ENCODE measurements around the gene BUB1B. TPM values are rescaled to one million over a fixed set of nuclear protein-coding genes. Genes with fewer than 3 reads are reported as not detected.
"Not testable (repeated sequence)": the region's sequence is repeated elsewhere in the genome, so short reads cannot be mapped to it uniquely, and the experiment has no call there.

BUB1B gene
- total RNA-seq, 1 experiment from 2014 or later, result 67.8 TPM

DNA sequence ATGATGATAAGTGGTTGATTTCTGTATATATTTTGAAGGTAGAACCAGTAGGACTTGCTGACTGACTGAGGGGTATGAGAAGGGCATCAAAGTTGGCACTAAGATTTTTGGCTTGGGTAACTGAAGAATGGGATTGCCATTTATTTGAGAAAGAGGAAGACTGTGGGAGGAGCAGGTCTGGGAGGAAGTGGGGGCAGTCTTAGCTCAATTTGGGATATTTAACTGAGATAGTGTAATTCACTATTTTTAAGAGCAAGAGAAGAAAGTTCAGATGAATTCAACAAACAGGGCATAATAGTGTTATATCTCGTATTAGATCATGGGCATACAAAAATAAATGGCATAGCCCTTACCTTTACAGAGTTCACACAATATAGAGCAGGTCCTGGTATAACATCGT lies 1.7 kb downstream of the BUB1B start:
- Histone ChIP-seq H3K27ac (ENCODE audit: low read length) (peak overlapping the region; percentile 88), H3K4me3 (ENCODE audit: low read depth in 2 of 2, low read length in 2 of 2) (peak overlapping the region; percentile 90 to 96), H3K9me3 (ENCODE audit: control insufficient read depth, insufficient read depth, low read depth, low read length) (no peaks in the 10 kb centered on the region), H3K27me3 (ENCODE audit: control insufficient read depth, insufficient read depth, low read length) (no peaks in the 10 kb centered on the region), H3K4me1 (ENCODE audit: control insufficient read depth, insufficient read depth, low read length) (peaks cover 25% of the 10 kb centered on the region), H3K36me3 (ENCODE audit: control insufficient read depth, insufficient read depth, low read length) (peaks cover 9% of the 10 kb centered on the region)
- in situ Hi-C loops (cut with HindIII; ENCODE audit: low pct_unique_long_range_greater_than_20kb, low sequenced_read_pairs), result no loop called here
- intact Hi-C loops (cut with micrococcal nuclease; ENCODE audit: unreplicated experiment), result loop anchor here (5.0 kb wide), 2 partner anchors 55 to 115 kb away; partner anchors contain the start of gene BMF
- ChIA-PET POLR2A (no interaction called here), CTCF (interaction anchor here (2.1 kb wide), 1 partner anchor 58 kb away, joined by 7 read pairs; no protein-coding TSS in a partner anchor)
- DNase-seq (ENCODE audit: low read depth, low spot score) (no peak), ATAC-seq (no peak)
- BruUV-seq (replicated peaks), result no TSS peak
- TF ChIP-seq, protein P1, sequence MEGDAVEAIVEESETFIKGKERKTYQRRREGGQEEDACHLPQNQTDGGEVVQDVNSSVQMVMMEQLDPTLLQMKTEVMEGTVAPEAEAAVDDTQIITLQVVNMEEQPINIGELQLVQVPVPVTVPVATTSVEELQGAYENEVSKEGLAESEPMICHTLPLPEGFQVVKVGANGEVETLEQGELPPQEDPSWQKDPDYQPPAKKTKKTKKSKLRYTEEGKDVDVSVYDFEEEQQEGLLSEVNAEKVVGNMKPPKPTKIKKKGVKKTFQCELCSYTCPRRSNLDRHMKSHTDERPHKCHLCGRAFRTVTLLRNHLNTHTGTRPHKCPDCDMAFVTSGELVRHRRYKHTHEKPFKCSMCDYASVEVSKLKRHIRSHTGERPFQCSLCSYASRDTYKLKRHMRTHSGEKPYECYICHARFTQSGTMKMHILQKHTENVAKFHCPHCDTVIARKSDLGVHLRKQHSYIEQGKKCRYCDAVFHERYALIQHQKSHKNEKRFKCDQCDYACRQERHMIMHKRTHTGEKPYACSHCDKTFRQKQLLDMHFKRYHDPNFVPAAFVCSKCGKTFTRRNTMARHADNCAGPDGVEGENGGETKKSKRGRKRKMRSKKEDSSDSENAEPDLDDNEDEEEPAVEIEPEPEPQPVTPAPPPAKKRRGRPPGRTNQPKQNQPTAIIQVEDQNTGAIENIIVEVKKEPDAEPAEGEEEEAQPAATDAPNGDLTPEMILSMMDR (IDR thresholded peaks at IDR 0.05), result no peak
- TF ChIP-seq TCF7L2 (IDR thresholded peaks at IDR 0.05; ENCODE audit: low read depth, low read length) (no peak), SIN3A (IDR thresholded peaks at IDR 0.05; ENCODE audit: borderline replicate concordance, insufficient read depth, low read depth, low read length) (no peak), POLR2AphosphoS5 (IDR thresholded peaks at IDR 0.05; ENCODE audit: low read depth, low read length) (no peak)
- TF ChIP-seq, protein P2, sequence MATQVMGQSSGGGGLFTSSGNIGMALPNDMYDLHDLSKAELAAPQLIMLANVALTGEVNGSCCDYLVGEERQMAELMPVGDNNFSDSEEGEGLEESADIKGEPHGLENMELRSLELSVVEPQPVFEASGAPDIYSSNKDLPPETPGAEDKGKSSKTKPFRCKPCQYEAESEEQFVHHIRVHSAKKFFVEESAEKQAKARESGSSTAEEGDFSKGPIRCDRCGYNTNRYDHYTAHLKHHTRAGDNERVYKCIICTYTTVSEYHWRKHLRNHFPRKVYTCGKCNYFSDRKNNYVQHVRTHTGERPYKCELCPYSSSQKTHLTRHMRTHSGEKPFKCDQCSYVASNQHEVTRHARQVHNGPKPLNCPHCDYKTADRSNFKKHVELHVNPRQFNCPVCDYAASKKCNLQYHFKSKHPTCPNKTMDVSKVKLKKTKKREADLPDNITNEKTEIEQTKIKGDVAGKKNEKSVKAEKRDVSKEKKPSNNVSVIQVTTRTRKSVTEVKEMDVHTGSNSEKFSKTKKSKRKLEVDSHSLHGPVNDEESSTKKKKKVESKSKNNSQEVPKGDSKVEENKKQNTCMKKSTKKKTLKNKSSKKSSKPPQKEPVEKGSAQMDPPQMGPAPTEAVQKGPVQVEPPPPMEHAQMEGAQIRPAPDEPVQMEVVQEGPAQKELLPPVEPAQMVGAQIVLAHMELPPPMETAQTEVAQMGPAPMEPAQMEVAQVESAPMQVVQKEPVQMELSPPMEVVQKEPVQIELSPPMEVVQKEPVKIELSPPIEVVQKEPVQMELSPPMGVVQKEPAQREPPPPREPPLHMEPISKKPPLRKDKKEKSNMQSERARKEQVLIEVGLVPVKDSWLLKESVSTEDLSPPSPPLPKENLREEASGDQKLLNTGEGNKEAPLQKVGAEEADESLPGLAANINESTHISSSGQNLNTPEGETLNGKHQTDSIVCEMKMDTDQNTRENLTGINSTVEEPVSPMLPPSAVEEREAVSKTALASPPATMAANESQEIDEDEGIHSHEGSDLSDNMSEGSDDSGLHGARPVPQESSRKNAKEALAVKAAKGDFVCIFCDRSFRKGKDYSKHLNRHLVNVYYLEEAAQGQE (IDR thresholded peaks at IDR 0.05; ENCODE audit: insufficient read depth in 1 of 2, low read depth in 2 of 2, low read length in 1 of 2), result no peak

DNA sequence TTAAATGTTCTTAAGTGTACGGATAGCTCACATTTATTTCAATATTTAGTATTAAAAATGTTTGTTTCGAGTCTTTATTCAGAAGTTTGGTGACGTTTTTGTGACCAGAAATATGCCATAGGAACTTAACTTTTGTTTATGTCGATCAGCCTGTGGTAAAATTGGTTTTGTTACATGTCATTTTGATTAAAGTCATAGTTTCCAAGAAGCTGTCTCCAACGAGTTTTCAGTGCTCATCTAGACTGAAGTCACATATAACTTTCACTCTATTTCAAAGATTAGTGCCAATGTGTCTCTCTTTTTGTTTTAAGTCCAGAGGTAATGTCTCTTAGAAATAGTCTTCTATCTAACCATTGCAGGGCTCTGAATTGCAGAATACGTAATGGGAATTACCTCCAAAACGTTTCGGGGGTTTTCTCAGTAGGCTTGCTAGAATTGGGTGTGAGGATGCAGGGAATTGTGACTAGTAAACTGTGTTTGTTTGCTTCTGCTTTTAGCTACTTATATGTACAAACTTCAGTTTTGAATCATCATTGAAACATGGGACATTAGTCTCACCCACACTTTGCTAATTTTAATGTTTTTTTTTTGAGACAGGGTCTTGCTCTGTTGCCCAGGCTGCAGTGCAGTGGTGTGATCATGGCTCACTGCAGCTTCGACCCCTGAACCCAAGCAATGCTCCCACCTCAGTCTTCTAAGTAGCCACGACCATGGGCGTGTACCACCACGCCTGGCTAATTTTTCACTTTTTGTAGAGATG lies 3.0 kb downstream of the BUB1B start:
- Histone ChIP-seq H3K27me3 (ENCODE audit: control insufficient read depth, insufficient read depth, low read length) (no peaks in the 10 kb centered on the region), H3K27ac (ENCODE audit: low read length) (peak overlapping the region; percentile 12; the same call in 1 of the 2 replicates), H3K4me1 (ENCODE audit: control insufficient read depth, insufficient read depth, low read length) (peaks cover 25% of the 10 kb centered on the region), H3K9me3 (ENCODE audit: control insufficient read depth, insufficient read depth, low read depth, low read length) (no peaks in the 10 kb centered on the region), H3K4me3 (ENCODE audit: low read depth in 2 of 2, low read length in 2 of 2) (no peak overlapping the region), H3K36me3 (ENCODE audit: control insufficient read depth, insufficient read depth, low read length) (peaks cover 13% of the 10 kb centered on the region)
- CTCF ChIA-PET, result interaction anchor here (0.6 kb wide), 1 partner anchor 127 kb away, joined by 5 read pairs; no protein-coding TSS in a partner anchor
- in situ Hi-C loops (cut with HindIII; ENCODE audit: low pct_unique_long_range_greater_than_20kb, low sequenced_read_pairs), result no loop called here
- DNase-seq (ENCODE audit: low read depth, low spot score), result no peak
- BruUV-seq (replicated peaks), result no TSS peak
- POLR2A ChIA-PET, result no interaction called here
- no peak for ATAC-seq
- TF ChIP-seq, protein P2 (IDR thresholded peaks at IDR 0.05; ENCODE audit: insufficient read depth in 1 of 2, low read depth in 2 of 2, low read length in 1 of 2), result no peak
- TF ChIP-seq, protein P1 (IDR thresholded peaks at IDR 0.05), result no peak
- TF ChIP-seq TCF7L2 (IDR thresholded peaks at IDR 0.05; ENCODE audit: low read depth, low read length), result no peak
- intact Hi-C loops (cut with micrococcal nuclease; ENCODE audit: unreplicated experiment), result loop anchor here (5.0 kb wide), 2 partner anchors 57 to 117 kb away; partner anchors contain the start of gene BMF

DNA sequence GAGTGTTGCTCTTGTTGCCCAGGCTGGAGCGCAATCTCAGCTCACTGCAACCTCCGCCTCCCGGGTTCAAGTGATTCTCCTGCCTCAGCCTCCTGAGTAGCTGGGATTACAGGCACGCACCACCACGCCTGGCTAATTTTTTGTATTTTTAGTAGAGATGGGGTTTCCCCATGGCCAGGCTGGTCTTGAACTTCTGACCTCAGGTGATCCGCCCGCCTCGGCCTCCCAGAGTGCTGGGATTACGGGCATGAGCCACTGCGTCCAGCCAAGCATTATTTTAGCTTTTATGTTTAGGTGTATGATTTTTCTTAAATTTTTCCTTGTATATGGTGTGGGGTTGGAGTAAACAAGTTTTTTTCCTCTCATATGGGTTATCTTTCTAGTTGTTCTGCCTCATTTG lies 6.5 kb downstream of the BUB1B start:
- BruUV-seq (replicated peaks); intact Hi-C loops (cut with micrococcal nuclease; ENCODE audit: unreplicated experiment); DNase-seq (ENCODE audit: low read depth, low spot score); H3K9me3 ChIP-seq (ENCODE audit: control insufficient read depth, insufficient read depth, low read depth, low read length); ATAC-seq; H3K27me3 ChIP-seq (ENCODE audit: control insufficient read depth, insufficient read depth, low read length); H3K27ac ChIP-seq (ENCODE audit: low read length); in situ Hi-C loops (cut with HindIII; ENCODE audit: low pct_unique_long_range_greater_than_20kb, low sequenced_read_pairs); H3K4me3 ChIP-seq (ENCODE audit: low read depth in 2 of 2, low read length in 2 of 2): not testable (repeated sequence)
- POLR2A ChIA-PET, result interaction anchor here (0.7 kb wide), 3 partner anchors 39 to 345 kb away, joined by 3 to 5 read pairs (median 4); no protein-coding TSS in a partner anchor
- CTCF ChIA-PET, result interaction anchor here (0.7 kb wide), 1 partner anchor 55 kb away, joined by 8 read pairs; no protein-coding TSS in a partner anchor
- H3K4me1 ChIP-seq (ENCODE audit: control insufficient read depth, insufficient read depth, low read length), result peaks cover 16% of the 10 kb centered on the region
- H3K36me3 ChIP-seq (ENCODE audit: control insufficient read depth, insufficient read depth, low read length), result peaks cover 34% of the 10 kb centered on the region; the same call in 1 of the 2 replicates

All from Panc1 (cell line).